Stimulated activated CD8-positive, alpha-beta memory T cell treated with anti-CD3 and anti-CD28 coated beads, Interleukin-7, amount 100 ng/mL, for 4 hours (primary cell): ENCODE measurements around the gene VAV2.
"Not testable (repeated sequence)": the region's sequence is repeated elsewhere in the genome, so short reads cannot be mapped to it uniquely, and the experiment has no call there.

Experiments used
- DNase-seq, 2 donors: peaks; one replicate each; pipeline ENCODE4 v3.0.0-alpha.2; 2020; ENCODE audit warnings: low read depth in 2 of 2

The VAV2 gene

GRCh38 chr9:133938086-133938485 is 54.0 kb downstream of the VAV2 start:
- DNase-seq = no peak

GRCh38 chr9:133937120-133937519 is 55.0 kb downstream of the VAV2 start:
- no peak for DNase-seq

- no peak for DNase-seq
Measured at GRCh38 chr9:133935328-133936005, 56.7 kb downstream of the VAV2 start.

- DNase-seq = no peak
Measured at GRCh38 chr9:133934482-133935232, 57.5 kb downstream of the VAV2 start.

- DNase-seq = no peak
Measured at GRCh38 chr9:133933426-133934026, 58.6 kb downstream of the VAV2 start.

- no peak for DNase-seq
Measured at GRCh38 chr9:133932633-133933032, 59.5 kb downstream of the VAV2 start.

GRCh38 chr9:133932181-133932580 is 59.9 kb downstream of the VAV2 start:
- no peak for DNase-seq

GRCh38 chr9:133930682-133931485 is 61.2 kb downstream of the VAV2 start:
- no peak for DNase-seq

- DNase-seq = no peak
Measured at GRCh38 chr9:133930046-133930681, 62.0 kb downstream of the VAV2 start.

- DNase-seq = no peak
Measured at GRCh38 chr9:133929599-133929998, 62.5 kb downstream of the VAV2 start.

GRCh38 chr9:133928248-133928764 is 63.8 kb downstream of the VAV2 start:
- no peak for DNase-seq

- DNase-seq = no peak
Measured at GRCh38 chr9:133927041-133927440, 65.1 kb downstream of the VAV2 start.

GRCh38 chr9:133926165-133926856 is 65.8 kb downstream of the VAV2 start:
- no peak for DNase-seq

GRCh38 chr9:133924453-133924852 is 67.7 kb downstream of the VAV2 start:
- no peak for DNase-seq

GRCh38 chr9:133923608-133924007 is 68.5 kb downstream of the VAV2 start:
- DNase-seq = not testable (repeated sequence)

- DNase-seq = no peak
Measured at GRCh38 chr9:133921866-133922265, 70.3 kb downstream of the VAV2 start.

- no peak for DNase-seq
Measured at GRCh38 chr9:133920471-133920870, 71.7 kb downstream of the VAV2 start.

- no peak for DNase-seq
Measured at GRCh38 chr9:133919253-133920115, 72.6 kb downstream of the VAV2 start.

GRCh38 chr9:133918111-133918813 is 73.9 kb downstream of the VAV2 start:
- no peak for DNase-seq
